Colonic mucosa (tissue), 4 donors: ENCODE data around the gene PEX10. TPM values are rescaled to one million over a fixed set of nuclear protein-coding genes. Genes with fewer than 3 reads are reported as not detected.

Source experiments
- DNase-seq: peaks from one replicate; pipeline ENCODE4 v3.0.0-alpha.2; 2020
- H3K27ac ChIP-seq: fragments of 200-600 bp; one replicate; pipeline ENCODE4 v1.8.0; 2021
- H3K27me3 ChIP-seq: fragments of 200-600 bp; one replicate; pipeline ENCODE4 v1.8.0; 2021
- H3K36me3 ChIP-seq: fragments of 200-600 bp; one replicate; pipeline ENCODE4 v1.8.0; 2021
- H3K4me1 ChIP-seq: fragments of 200-600 bp; one replicate; pipeline ENCODE4 v1.8.0; 2021; ENCODE audit warnings: mild to moderate bottlenecking
- H3K4me3 ChIP-seq: fragments of 200-600 bp; one replicate; pipeline ENCODE4 v1.8.0; 2021
- H3K9ac ChIP-seq, 2 donors: one replicate each; pipeline ENCODE4 v1.7.0; 2013; ENCODE audit warnings: control low read depth in 2 of 2, low read depth in 2 of 2, low read length in 2 of 2
- H3K9me3 ChIP-seq: fragments of 200-600 bp; one replicate; pipeline ENCODE4 v1.8.0; 2021
- intact Hi-C: fragments of 100-400 bp; cut with DNase I; formaldehyde crosslinking; loops from one replicate; pipeline ENCODE4 v1.14.1; 2022
- total RNA-seq, 2 donors: library from RNA; stranded (reverse); fragmentation: NEBNext Ultra II Directional in 1 of 2; extraction: Animal tissue kit (Norgen Biotek cat#: 25700) in 1 of 2; gene quantifications; one replicate each; pipeline ENCODE4 v1.2.1, GENCODE V29; 2021
- TF ChIP-seq, protein P1 (sequence below): fragments of 200-600 bp; IDR thresholded peaks from one replicate; pipeline ENCODE4 v1.8.0; 2022; ENCODE audit warnings: antibody characterized with exemption, mild to moderate bottlenecking
- donor health status: healthy.
- donor health status: DM: no; HTN: no; CAD: no.
- donor health status: DM: no; HTN: no; CAD: no.

PEX10 gene
- total RNA-seq, 2 donors from 2014 or later, result 15.0 to 22.7 TPM

DNA sequence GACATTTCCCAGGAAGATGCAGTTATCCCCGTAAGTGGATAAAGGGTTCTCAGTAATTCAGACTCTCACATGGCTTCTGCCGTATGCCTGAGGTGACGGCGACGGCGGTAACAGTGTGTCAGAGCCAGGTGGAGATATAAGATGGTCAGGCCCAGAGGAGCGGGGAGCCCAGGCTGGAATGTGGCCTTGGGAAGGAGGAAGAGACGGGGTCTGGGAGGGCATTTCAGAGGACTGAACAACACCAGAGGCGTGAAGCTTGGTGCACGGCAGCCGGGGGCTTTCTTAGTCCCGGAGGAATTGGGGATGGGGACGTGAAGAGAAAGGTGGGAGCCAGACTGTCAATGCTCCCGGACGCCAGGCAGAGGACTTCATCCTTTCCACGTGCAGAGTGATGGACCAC is 19.7 kb downstream of the PEX10 start:
- Histone ChIP-seq H3K9me3 (no peaks in the 10 kb centered on the region), H3K4me1 (peaks cover 23% of the 10 kb centered on the region), H3K36me3 (peaks cover 8% of the 10 kb centered on the region), H3K27ac (peak overlapping the region; percentile 54), H3K4me3 (peak overlapping the region; percentile 72), H3K9ac (peak overlapping the region; percentile 88 to 94), H3K27me3 (no peaks in the 10 kb centered on the region)
- TF ChIP-seq, protein P1, sequence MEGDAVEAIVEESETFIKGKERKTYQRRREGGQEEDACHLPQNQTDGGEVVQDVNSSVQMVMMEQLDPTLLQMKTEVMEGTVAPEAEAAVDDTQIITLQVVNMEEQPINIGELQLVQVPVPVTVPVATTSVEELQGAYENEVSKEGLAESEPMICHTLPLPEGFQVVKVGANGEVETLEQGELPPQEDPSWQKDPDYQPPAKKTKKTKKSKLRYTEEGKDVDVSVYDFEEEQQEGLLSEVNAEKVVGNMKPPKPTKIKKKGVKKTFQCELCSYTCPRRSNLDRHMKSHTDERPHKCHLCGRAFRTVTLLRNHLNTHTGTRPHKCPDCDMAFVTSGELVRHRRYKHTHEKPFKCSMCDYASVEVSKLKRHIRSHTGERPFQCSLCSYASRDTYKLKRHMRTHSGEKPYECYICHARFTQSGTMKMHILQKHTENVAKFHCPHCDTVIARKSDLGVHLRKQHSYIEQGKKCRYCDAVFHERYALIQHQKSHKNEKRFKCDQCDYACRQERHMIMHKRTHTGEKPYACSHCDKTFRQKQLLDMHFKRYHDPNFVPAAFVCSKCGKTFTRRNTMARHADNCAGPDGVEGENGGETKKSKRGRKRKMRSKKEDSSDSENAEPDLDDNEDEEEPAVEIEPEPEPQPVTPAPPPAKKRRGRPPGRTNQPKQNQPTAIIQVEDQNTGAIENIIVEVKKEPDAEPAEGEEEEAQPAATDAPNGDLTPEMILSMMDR, result no peak
- intact Hi-C loops, result no loop called here
- no peak for DNase-seq

DNA sequence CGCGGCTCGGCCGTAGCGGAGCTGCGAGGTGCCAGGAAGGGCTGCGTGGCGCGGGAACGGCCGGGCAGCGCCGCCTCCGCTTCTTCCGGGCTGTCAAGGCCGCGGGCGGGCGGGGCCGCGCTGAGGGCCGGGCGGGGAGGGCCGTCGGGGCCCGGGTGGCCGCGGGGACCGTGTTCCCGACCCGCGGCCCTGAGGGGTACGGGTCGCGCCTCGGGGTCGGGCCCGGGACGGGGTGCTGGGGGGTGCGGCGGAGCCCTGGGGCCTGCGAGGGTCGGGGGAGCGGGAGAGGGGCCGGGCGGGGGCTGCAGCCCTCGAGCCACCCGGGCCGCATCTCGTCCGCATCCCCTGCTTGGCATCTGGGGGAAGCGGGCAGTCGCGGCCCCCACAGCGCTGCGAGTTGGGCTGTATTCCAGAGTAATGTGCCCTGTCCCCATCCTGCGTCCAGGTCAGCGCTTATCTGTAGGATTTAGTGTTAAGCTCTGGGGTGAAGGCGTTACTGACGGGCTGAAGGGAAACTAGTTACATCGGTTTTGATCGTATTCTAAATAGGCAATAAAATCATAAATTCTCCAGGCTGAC is 20.3 kb downstream of the PEX10 start:
- H3K4me1 ChIP-seq, result peaks cover 23% of the 10 kb centered on the region
- H3K9ac ChIP-seq, result peak overlapping the region; percentile 88 to 94

DNA sequence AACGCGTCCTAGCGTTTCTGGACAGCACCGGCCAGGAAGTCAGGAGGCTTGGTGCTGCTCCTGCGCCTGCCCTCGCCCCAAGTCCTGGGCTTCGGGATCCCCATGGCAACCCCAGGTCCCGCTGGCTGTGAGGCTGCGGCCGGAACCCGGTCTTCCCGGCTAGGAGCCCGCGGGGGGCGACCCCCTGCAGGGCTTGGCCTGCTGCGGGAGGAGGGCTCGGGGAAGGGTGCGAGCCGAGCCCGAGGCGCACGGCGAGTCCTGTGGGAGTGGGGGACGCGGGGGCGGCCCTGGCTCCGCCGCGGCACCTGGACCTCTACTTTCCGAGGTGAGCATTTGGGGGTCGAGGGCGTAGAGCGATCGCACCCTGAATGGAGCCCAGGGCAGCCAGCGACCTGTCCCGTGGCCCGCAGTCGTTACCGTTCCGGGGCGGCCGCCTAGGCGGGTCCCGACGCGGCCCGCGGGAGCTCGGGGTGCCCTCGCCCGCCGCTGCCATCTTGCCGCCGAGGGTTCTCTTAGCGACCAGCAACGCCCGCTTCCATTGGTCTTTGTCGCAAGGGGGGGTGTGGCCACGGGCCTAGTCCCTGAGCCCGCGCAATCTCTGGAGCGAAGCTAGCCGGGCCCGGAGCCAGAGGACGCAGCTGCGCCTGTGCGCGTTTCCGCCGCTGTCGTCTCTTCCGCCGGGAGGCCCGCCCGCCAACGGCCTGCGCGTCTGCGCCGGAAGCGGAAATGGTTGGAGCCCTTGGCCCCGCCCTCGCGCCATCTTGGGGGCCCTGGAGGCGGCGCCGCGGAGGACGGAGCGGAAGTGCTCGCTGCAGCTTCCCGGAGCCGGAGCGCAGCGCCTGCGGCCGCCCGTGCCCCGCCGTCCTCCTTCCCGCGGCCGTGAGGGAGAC is 21.1 kb downstream of the PEX10 start, which contains the start of the genes MORN1 and RER1:
TSS of gene MORN1 (minus strand) at position 514 of the 890 bp plus-strand sequence. CDS start at position 493, 21 bp downstream.
TSS of gene RER1 (plus strand) at position 801 of the 890 bp plus-strand sequence. CDS start 3,950 bp downstream, outside the sequence.
- peak within 1 kb of the TSS; percentile 88 to 94 for H3K9ac ChIP-seq
- TF ChIP-seq, protein P1, result no peak
- H3K9me3 ChIP-seq, result no peaks in the 10 kb centered on the region
- H3K27me3 ChIP-seq, result no peaks in the 10 kb centered on the region
- no peaks in the 10 kb centered on the region for H3K36me3 ChIP-seq
- intact Hi-C loops, result no loop called here
- peak within 1 kb of the TSS; percentile 54 for H3K27ac ChIP-seq
- peak within 1 kb of the TSS; percentile 72 for H3K4me3 ChIP-seq
- H3K4me1 ChIP-seq, result peaks cover 23% of the 10 kb centered on the region
- peak; percentile 99 for DNase-seq

More for the DNA sequence above, 20.3 kb downstream of the PEX10 start:
- no peaks in the 10 kb centered on the region for H3K9me3 ChIP-seq
- H3K4me3 ChIP-seq, result peak overlapping the region; percentile 72
- peak; percentile 40 for DNase-seq
- H3K27me3 ChIP-seq, result no peaks in the 10 kb centered on the region
- H3K27ac ChIP-seq, result peak overlapping the region; percentile 54
- H3K36me3 ChIP-seq, result peaks cover under 1% of the 10 kb centered on the region
- TF ChIP-seq, protein P1, result no peak
- intact Hi-C loops, result no loop called here

DNA sequence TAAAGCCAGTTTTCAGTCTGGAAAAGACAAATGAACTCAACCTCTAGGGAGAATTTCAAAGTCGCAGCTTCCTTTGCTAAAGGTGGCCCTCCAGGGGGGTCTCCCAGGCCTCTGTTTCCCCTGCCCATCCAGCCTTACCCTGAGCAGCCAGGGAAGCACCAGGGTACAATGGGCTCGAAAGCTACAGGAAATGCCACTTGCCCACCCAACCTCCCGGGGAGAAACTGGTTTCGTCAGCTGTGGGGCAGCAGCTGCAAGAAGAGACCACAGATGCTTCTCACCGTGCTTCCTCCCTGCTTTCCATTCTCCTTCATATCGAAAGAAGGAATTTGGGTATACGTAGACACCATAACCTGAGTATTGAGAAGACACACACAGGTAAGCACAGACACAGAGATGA is 22.7 kb downstream of the PEX10 start:
- Histone ChIP-seq H3K9ac (no peak overlapping the region), H3K36me3 (no peaks in the 10 kb centered on the region), H3K9me3 (no peaks in the 10 kb centered on the region), H3K27me3 (no peaks in the 10 kb centered on the region), H3K4me1 (peaks cover 23% of the 10 kb centered on the region), H3K4me3 (no peak overlapping the region), H3K27ac (no peak overlapping the region)
- TF ChIP-seq, protein P1, result no peak
- intact Hi-C loops, result no loop called here
- no peak for DNase-seq

DNA sequence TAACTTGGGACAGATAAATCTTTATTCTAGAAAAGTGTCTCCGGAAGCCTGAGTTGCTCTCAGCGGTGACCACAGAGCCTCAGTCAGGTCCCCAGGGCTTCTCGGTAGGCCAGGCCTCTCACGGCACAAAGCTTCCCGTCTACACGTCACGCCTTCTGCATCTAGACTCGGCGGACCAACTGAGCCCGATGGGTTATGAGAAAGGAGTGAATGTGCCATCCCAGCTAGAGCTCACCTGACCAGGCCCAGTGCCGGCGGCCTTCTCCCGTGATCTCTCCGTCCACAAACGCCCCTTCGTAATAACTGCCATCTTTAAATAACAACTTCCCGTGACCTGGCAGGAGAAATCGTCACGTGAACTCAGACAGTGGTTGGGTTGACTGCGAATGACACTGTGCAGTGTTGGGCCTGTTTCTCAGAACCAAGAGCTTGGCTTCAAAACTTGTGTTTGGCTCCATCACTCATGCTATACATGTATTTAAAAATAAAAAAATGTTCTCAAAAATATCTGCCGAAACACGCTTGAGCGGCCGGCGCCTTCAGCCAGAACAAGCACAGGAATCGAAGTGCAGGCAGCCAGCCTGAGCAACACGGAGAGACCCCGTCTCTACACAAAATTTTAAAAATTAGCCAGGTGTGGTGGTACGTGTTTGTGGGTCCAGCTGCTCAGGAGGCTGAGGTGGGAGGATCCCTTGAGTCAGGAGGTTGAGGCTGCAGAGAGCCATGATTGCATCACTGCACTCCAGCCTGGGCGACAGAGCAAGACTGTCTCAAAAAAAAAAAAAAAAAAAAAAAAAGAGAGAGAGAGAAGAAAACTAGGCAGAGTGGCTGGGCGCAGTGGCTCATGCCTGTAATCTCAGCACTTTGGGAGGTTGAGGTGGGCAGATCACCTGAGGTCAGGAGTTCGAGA is 24.1 kb downstream of the PEX10 start:
- no peaks in the 10 kb centered on the region for H3K27me3 ChIP-seq
- H3K27ac ChIP-seq, result no peak overlapping the region
- TF ChIP-seq, protein P1, result no peak
- DNase-seq, result no peak
- H3K9ac ChIP-seq, result no peak overlapping the region
- intact Hi-C loops, result no loop called here
- no peak overlapping the region for H3K4me3 ChIP-seq
- no peaks in the 10 kb centered on the region for H3K9me3 ChIP-seq
- H3K4me1 ChIP-seq, result peaks cover 13% of the 10 kb centered on the region
- H3K36me3 ChIP-seq, result no peaks in the 10 kb centered on the region
